A549 treated with AZD2906 at 1 μM for 4 hours (cell line): ENCODE results near the gene BTBD8. TPM values are rescaled to one million over a fixed set of nuclear protein-coding genes. Genes with fewer than 3 reads are reported as not detected.

Source experiments
- total RNA-seq: library from RNA; stranded (reverse); fragments of 200-300 nt; extraction: Qiagen RNA extraction; gene quantifications from 5 replicates; pipeline ENCODE4 v1.2.3, GENCODE V29; 2022

BTBD8 gene
- total RNA-seq, result 0.36 to 0.86 TPM (median 0.49 TPM) in 5 replicates

DNA sequence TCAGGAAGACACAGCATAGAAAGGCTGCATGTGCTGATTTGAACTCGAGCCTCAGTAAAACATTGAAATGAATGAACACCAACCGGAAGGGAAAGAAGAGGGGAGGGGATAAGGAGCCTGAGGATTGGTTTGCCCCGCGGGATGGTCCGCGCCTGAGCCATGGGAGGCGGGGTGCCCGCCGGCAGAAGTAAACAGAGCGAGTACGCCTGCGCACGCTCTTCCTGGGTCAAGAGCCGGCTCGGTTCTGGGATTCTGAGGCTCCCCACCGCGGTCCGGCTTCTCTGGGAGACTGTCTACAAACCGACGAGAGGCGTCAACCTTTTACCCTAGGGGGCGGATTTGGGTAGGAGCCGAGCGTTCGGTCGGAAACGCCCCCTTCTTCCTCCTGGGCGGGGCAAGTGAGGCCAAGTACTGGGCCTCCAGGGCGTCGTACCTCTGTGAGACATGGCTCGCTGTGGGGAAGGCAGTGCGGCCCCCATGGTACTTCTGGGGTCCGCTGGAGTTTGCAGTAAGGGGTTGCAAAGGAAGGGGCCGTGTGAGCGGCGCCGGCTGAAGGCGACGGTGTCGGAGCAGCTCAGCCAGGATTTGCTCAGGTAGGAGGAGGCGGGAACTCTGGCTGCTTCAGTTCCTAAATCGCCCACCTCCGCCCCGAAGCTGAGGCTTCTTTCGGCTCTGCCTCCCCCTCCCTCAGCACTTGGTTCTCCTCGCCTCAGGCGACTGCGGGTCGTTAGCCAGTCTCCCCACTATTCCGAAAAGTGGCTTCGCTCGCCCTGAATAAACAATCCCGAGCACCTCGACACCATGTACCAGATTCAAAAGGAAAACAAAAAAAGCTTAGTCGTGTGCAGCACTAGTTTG lies at the start of gene BTBD8:
Gene BTBD8, plus strand, starts transcription at position 218 of the 858 bp plus-strand sequence. Its CDS starts 227 bp downstream, at position 445.

DNA sequence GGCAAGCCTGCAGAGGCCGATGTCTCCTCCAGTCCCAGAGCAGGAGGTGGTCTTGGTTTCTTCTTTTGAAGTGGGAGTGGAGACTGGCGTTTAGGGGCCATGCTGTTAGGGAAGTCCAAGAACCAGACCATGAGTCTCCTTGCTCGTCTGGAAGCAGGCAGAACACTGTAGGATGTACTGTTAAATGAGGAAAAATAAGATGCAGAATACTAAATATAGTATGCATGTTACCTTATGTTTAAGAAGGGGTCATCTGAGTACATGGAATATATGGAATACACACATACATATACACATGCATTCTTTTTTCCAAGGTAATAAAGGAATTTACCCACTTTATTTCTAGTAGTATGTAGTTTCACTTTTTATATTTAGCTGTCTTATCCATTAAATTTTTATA lies 4.8 kb upstream of the BTBD8 start, which contains the start of gene SETSIP:
Gene SETSIP, minus strand, starts transcription at position 101 of the 400 bp plus-strand sequence. Its CDS starts 0 bp downstream, at position 101.

DNA sequence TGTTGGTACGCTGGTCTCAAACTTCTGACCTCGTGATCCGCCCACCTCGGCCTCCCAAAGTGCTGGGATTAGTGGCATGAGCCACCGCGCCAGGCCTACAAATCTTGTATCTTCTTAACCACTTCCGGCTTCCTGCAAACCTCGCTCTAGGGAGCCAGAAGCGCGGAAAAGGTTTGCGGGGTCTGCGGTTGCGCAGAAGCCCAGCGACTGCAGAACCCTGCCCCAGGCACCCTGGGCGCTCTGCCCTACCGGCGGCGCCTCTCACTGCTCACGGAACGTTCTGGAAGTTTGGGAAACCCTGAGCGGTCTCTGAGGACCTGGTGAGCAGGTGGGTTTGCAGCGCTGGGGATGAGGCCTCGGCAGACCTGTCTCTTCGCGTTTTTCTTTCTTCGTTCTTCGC lies 137.6 kb downstream of the BTBD8 start, which contains the start of gene C1orf146:
Gene C1orf146, plus strand, starts transcription at position 195 of the 400 bp plus-strand sequence. CDS start 13,506 bp downstream, outside the sequence.

Other genes starting within 250 kb of the BTBD8 start
- 6.5 to 10.2 TPM (median 7.8 TPM) in 5 replicates for gene TGFBR3, start 194.2 kb upstream of the BTBD8 start, total RNA-seq
- not detected in 5 replicates for gene BRDT, start 130.9 kb upstream of the BTBD8 start, total RNA-seq
- gene EPHX4, start 50.4 kb upstream of the BTBD8 start, total RNA-seq, result 0.56 to 0.85 TPM (median 0.64 TPM) in 5 replicates
- gene SETSIP, start 4.9 kb upstream of the BTBD8 start, total RNA-seq, result not detected in 5 replicates
- gene C1orf146, start 137.6 kb downstream of the BTBD8 start, total RNA-seq, result not detected in 5 replicates
- gene GLMN, start 218.6 kb downstream of the BTBD8 start, total RNA-seq, result 5.1 to 6.9 TPM (median 6.4 TPM) in 5 replicates
- gene RPAP2, start 218.7 kb downstream of the BTBD8 start, total RNA-seq, result 7.4 to 10.0 TPM (median 9.4 TPM) in 5 replicates